Mucosa of descending colon (tissue), 3 donors: ENCODE measurements around the gene TMEM31. TPM values are rescaled to one million over a fixed set of nuclear protein-coding genes. Genes with fewer than 3 reads are reported as not detected.

ENCODE experiments used
- ATAC-seq: fragments of 200-7000 bp; cut with Tn5 transposase; one replicate; pipeline ENCODE4 v1.9.1; 2020; ENCODE audit warnings: mild to moderate bottlenecking, moderate library complexity
- DNase-seq, 3 donors: peaks; one replicate each; pipeline ENCODE4 v3.0.0-alpha.2; 2020
- H3K36me3 ChIP-seq: fragments of 200-600 bp; one replicate; pipeline ENCODE4 v1.8.0; 2021; ENCODE audit warnings: low read depth, mild to moderate bottlenecking
- H3K4me1 ChIP-seq: fragments of 200-600 bp; one replicate; pipeline ENCODE4 v1.8.0; 2021; ENCODE audit warnings: low read depth, mild to moderate bottlenecking
- H3K4me3 ChIP-seq: fragments of 200-600 bp; one replicate; pipeline ENCODE4 v1.8.0; 2021; ENCODE audit warnings: mild to moderate bottlenecking
- H3K9me3 ChIP-seq: fragments of 200-600 bp; one replicate; pipeline ENCODE4 v1.8.0; 2021; ENCODE audit warnings: mild to moderate bottlenecking
- CTCF ChIP-seq: fragments of 200-600 bp; IDR thresholded peaks from one replicate; pipeline ENCODE4 v1.8.0; 2022; ENCODE audit warnings: antibody characterized with exemption, mild to moderate bottlenecking
- intact Hi-C, 2 donors: fragments of 100-400 bp; cut with DNase I in 1 of 2; cut with micrococcal nuclease in 1 of 2; formaldehyde crosslinking; loops; one replicate each; pipeline versions ENCODE4 v1.11.0 to v1.11.1; 2022; cut with DNase I, micrococcal nuclease
- total RNA-seq, 3 donors: library from RNA; stranded (reverse); fragmentation: NEBNext Ultra II Directional in 2 of 3; extraction: Animal tissue kit (Norgen Biotek cat#: 25700) in 2 of 3; gene quantifications; one replicate each; pipeline versions ENCODE4 v1.2.1 to v1.2.4, GENCODE V29; 2021 to 2023
- donor health status: DM: no; HTN: no; CAD: no; lungs with moderate emphysema.
- donor health status: DM: no; HTN: no; CAD: no.
- donor health status: DM: no; HTN: yes; CAD: no.

Gene TMEM31
- total RNA-seq, 3 donors from 2014 or later, result 0.43 TPM; not detected in 2

DNA sequence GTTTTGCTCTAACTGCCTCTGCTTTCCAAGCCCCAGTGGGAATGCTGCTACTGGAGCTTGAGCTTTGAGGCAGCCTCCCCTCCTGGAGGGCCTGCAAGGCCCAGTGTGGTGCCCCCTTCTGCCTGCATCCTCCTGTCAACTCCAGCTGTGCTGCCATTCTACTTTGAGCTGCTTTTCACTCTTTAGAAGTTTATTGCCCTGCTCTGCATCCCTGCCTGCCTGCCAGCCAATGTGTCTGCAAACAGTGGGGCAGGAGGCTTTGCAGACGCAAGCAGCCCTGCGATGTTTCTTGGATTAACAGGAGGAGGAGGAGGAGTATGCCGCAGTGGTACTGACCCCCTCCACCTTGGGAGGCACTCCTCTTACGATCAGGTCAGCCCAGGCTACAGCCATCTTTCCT is 16.4 kb downstream of the TMEM31 start:
- no peak for TF ChIP-seq CTCF
- intact Hi-C loops, result no loop called here
- DNase-seq (no peak), ATAC-seq (no peak)
- Histone ChIP-seq H3K9me3 (no peaks in the 10 kb centered on the region), H3K4me3 (no peak overlapping the region), H3K36me3 (no peaks in the 10 kb centered on the region), H3K4me1 (no peaks in the 10 kb centered on the region)

- ATAC-seq, result no peak
- Histone ChIP-seq H3K36me3 (no peaks in the 10 kb centered on the region), H3K4me1 (no peaks in the 10 kb centered on the region), H3K4me3 (no peak overlapping the region), H3K9me3 (no peaks in the 10 kb centered on the region)
- no peak for TF ChIP-seq CTCF
- intact Hi-C loops, result no loop called here
- no peak for DNase-seq
Observed at GRCh38 chrX:103729015-103729414, 18.3 kb downstream of the TMEM31 start.

DNA sequence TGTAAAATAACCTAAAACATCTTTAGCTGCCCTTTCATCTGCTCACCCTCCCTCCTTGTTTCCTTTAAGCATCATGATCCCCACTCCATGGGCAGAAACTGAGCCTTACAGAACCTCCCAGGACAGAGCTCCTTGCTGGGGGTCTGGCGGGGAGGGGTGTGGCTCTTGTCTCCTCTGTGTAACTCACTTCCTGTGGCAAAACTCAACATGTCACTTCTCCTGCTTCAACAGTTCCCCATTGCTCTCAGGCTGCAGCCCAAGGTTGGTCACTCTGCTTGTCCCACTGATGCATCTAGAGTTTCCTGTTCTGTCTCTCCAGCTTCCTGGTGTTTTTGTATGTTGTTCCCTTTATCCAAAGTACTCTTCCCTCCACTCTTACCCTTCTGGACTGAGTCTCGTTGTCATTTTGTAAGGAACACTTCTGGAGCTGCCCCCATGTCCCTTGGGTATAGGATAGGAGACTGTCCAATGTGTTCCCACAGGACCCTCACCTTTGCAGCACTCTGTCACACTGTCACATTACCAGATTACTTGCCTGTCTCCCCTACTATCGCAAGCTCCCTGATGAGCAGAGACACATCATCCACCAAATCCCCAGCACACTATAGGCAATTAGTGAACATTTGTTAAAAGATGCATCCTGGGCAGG is 19.6 kb downstream of the TMEM31 start:
- ATAC-seq, result no peak
- no peak for TF ChIP-seq CTCF

GRCh38 chrX:103730796-103731493 is 20.2 kb downstream of the TMEM31 start:
- H3K4me1 ChIP-seq, result no peaks in the 10 kb centered on the region
- DNase-seq, result no peak
- H3K36me3 ChIP-seq, result no peaks in the 10 kb centered on the region
- H3K4me3 ChIP-seq, result no peak overlapping the region
- intact Hi-C loops, result no loop called here
- TF ChIP-seq CTCF, result no peak
- H3K9me3 ChIP-seq, result no peaks in the 10 kb centered on the region
- ATAC-seq, result no peak

More for the DNA sequence above, 19.6 kb downstream of the TMEM31 start:
- Histone ChIP-seq H3K9me3 (no peaks in the 10 kb centered on the region), H3K36me3 (no peaks in the 10 kb centered on the region), H3K4me3 (no peak overlapping the region), H3K4me1 (no peaks in the 10 kb centered on the region)
- intact Hi-C loops, result no loop called here
- DNase-seq, result no peak

GRCh38 chrX:103733017-103733416 is 22.3 kb downstream of the TMEM31 start:
- no peak overlapping the region for H3K4me3 ChIP-seq
- intact Hi-C loops, result no loop called here
- no peaks in the 10 kb centered on the region for H3K36me3 ChIP-seq
- TF ChIP-seq CTCF, result no peak
- ATAC-seq, result no peak
- no peaks in the 10 kb centered on the region for H3K9me3 ChIP-seq
- no peak for DNase-seq
- H3K4me1 ChIP-seq, result no peaks in the 10 kb centered on the region
